PC-9 (cell line): Measurements from ENCODE around the gene HS3ST2.

Source experiments
- EZH2 ChIP-seq: fragments of 200-600 bp; sonication (generic); IDR thresholded peaks from 2 replicates; pipeline ENCODE4 v1.8.0; 2017; ENCODE audit warnings: antibody characterized with exemption, low read depth
- TF ChIP-seq, protein P1 (sequence below): fragments of 200-600 bp; sonication (generic); conservative IDR thresholded peaks from 2 replicates; pipeline ENCODE4 v1.6.1; 2017; ENCODE audit warnings: mixed run types, antibody characterized with exemption, mild to moderate bottlenecking, moderate library complexity

DNA sequence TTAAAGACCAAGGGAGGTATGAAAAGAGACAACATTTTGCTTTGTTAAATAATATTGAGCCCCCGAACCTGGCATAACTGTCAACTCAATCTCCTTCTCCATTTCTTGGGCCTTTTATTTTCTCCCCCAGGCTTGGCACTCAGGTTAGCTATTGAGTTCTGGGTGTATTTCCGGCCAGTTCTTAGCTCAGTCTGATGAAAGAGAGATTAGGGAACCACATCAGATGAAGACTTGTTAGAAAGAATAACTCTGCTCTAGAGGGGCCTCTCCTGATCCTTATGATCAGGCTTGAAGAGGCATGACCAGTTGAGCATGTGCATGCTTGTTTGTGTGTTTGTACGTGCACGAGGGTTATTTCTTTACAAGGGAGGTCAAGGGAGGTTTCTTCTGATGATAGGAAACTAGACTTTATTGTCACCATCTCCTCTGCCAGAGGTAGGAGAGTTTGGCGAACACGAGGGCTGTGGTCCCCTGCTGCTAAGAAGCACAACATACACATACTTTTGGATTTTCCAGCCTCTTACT, 29.2 kb upstream of the HS3ST2 start:
- TF ChIP-seq, protein P1, sequence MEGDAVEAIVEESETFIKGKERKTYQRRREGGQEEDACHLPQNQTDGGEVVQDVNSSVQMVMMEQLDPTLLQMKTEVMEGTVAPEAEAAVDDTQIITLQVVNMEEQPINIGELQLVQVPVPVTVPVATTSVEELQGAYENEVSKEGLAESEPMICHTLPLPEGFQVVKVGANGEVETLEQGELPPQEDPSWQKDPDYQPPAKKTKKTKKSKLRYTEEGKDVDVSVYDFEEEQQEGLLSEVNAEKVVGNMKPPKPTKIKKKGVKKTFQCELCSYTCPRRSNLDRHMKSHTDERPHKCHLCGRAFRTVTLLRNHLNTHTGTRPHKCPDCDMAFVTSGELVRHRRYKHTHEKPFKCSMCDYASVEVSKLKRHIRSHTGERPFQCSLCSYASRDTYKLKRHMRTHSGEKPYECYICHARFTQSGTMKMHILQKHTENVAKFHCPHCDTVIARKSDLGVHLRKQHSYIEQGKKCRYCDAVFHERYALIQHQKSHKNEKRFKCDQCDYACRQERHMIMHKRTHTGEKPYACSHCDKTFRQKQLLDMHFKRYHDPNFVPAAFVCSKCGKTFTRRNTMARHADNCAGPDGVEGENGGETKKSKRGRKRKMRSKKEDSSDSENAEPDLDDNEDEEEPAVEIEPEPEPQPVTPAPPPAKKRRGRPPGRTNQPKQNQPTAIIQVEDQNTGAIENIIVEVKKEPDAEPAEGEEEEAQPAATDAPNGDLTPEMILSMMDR, result no peak
- no peak for TF ChIP-seq EZH2
